Measurements from ENCODE around the gene POLD1.

The POLD1 gene

GRCh38 chr19:50362030-50362412, 22.1 kb upstream of the POLD1 start:
- Histone ChIP-seq H3K27ac (ENCODE audit: low read depth, low read length) (no peak overlapping the region), H3K23ac (ENCODE audit: low read length) (no peak overlapping the region), H3K36me3 (ENCODE audit: control insufficient read depth, insufficient read depth, low read length) (no peaks in the 10 kb centered on the region), H3K56ac (ENCODE audit: low read length) (no peak overlapping the region), H2AK5ac (ENCODE audit: low read length) (no peak overlapping the region), H3K79me2 (ENCODE audit: control insufficient read depth, insufficient read depth, low read length) (no peaks in the 10 kb centered on the region), H3K79me1 (ENCODE audit: low read length) (no peaks in the 10 kb centered on the region), H2BK120ac (ENCODE audit: low read depth, low read length) (no peak overlapping the region), H3K27me3 (ENCODE audit: insufficient read depth, low read length, poor library complexity) (no peaks in the 10 kb centered on the region), H3K4me2 (ENCODE audit: low read length) (no peak overlapping the region), H4K8ac (ENCODE audit: low read depth, low read length) (no peak overlapping the region), H3K4me3 (ENCODE audit: low read length) (no peak overlapping the region), H3K4ac (ENCODE audit: low read depth, low read length) (no peak overlapping the region), H2BK15ac (replicated peaks; ENCODE audit: low read depth) (no peak overlapping the region), H2BK5ac (ENCODE audit: low read length) (no peak overlapping the region), H3K9ac (ENCODE audit: low read length) (no peak overlapping the region), H3K4me1 (ENCODE audit: control insufficient read depth, low read depth, low read length) (no peaks in the 10 kb centered on the region), H3K18ac (ENCODE audit: low read length) (no peak overlapping the region), H4K5ac (ENCODE audit: low read length) (no peak overlapping the region)
- DNase-seq = no peak
- no CpG with 5 or more reads among the region's 7 CpGs for WGBS (ENCODE audit: extremely low coverage, insufficient coverage, low lambda C conversion rate)

DNA sequence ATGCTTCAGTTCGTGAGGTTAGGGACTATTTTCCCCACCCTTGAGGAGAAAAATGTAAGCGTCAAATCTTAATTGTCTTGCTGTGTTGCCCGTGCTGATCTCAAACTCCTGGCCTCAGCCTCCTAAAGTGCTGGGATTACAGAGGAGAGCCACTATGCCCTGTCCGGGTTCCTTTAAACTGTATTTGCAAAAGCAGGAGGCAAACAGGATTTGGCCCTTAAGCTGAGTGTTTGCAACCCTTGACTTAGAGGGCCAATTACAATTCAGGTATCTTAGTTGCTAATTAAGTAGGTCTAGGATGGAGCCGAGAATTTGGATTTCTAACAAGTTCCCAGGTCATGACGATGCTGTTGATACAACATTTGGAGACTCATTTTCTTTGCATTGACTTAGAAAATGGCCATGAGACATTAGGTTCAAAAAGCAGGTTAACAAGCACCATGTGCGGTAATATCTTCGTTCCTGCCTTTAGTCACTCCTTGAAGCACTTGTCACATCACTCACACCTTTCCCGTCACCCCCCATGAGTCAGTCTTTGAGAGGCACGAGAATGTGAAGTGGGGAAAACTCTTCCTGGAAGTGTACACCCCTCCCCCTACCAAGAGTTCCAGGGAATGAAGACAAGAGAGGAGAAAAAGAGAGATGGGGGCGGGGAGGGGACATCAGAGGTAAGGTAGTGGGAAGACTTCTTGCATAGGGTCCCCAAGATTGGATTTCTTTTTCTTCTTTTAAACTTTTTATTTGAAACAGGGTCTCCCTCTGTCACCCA, 21.3 kb upstream of the POLD1 start:
- Histone ChIP-seq H4K5ac (ENCODE audit: low read length) (no peak overlapping the region), H3K18ac (ENCODE audit: low read length) (no peak overlapping the region), H2BK15ac (replicated peaks; ENCODE audit: low read depth) (no peak overlapping the region), H2BK120ac (ENCODE audit: low read depth, low read length) (no peak overlapping the region), H3K9ac (ENCODE audit: low read length) (no peak overlapping the region), H3K36me3 (ENCODE audit: control insufficient read depth, insufficient read depth, low read length) (no peaks in the 10 kb centered on the region), H3K4me2 (ENCODE audit: low read length) (no peak overlapping the region), H2BK5ac (ENCODE audit: low read length) (no peak overlapping the region), H3K23ac (ENCODE audit: low read length) (no peak overlapping the region), H3K4me3 (ENCODE audit: low read length) (no peak overlapping the region), H3K27me3 (ENCODE audit: insufficient read depth, low read length, poor library complexity) (no peaks in the 10 kb centered on the region), H3K79me2 (ENCODE audit: control insufficient read depth, insufficient read depth, low read length) (no peaks in the 10 kb centered on the region), H3K56ac (ENCODE audit: low read length) (no peak overlapping the region), H4K8ac (ENCODE audit: low read depth, low read length) (no peak overlapping the region), H3K27ac (ENCODE audit: low read depth, low read length) (no peak overlapping the region), H2AK5ac (ENCODE audit: low read length) (no peak overlapping the region), H3K4ac (ENCODE audit: low read depth, low read length) (no peak overlapping the region), H3K79me1 (ENCODE audit: low read length) (no peaks in the 10 kb centered on the region), H3K4me1 (ENCODE audit: control insufficient read depth, low read depth, low read length) (no peaks in the 10 kb centered on the region)
- no CpG with 5 or more reads among the region's 11 CpGs for whole genome bisulfite sequencing (ENCODE audit: extremely low coverage, insufficient coverage, low lambda C conversion rate)
- no peak for DNase-seq

- H3K18ac ChIP-seq (ENCODE audit: low read length) = no peak within 1 kb of the TSS
- no peak within 1 kb of the TSS for H4K5ac ChIP-seq (ENCODE audit: low read length)
- no peaks in the 10 kb centered on the region for H3K4me1 ChIP-seq (ENCODE audit: control insufficient read depth, low read depth, low read length)
- no CpG with 5 or more reads among the region's 11 CpGs for WGBS (ENCODE audit: extremely low coverage, insufficient coverage, low lambda C conversion rate)
- no peak within 1 kb of the TSS for H3K4me2 ChIP-seq (ENCODE audit: low read length)
- no peak within 1 kb of the TSS for H3K56ac ChIP-seq (ENCODE audit: low read length)
- no peak within 1 kb of the TSS for H3K9ac ChIP-seq (ENCODE audit: low read length)
- no peak within 1 kb of the TSS for H2BK15ac ChIP-seq (replicated peaks; ENCODE audit: low read depth)
- H4K8ac ChIP-seq (ENCODE audit: low read depth, low read length) = no peak within 1 kb of the TSS
- no peaks in the 10 kb centered on the region for H3K79me2 ChIP-seq (ENCODE audit: control insufficient read depth, insufficient read depth, low read length)
- no peak within 1 kb of the TSS for H3K27ac ChIP-seq (ENCODE audit: low read depth, low read length)
- H2BK120ac ChIP-seq (ENCODE audit: low read depth, low read length) = no peak within 1 kb of the TSS
- H3K79me1 ChIP-seq (ENCODE audit: low read length) = no peaks in the 10 kb centered on the region
- H3K23ac ChIP-seq (ENCODE audit: low read length) = no peak within 1 kb of the TSS
- H2BK5ac ChIP-seq (ENCODE audit: low read length) = no peak within 1 kb of the TSS
- no peaks in the 10 kb centered on the region for H3K36me3 ChIP-seq (ENCODE audit: control insufficient read depth, insufficient read depth, low read length)
- DNase-seq = no peak
- H2AK5ac ChIP-seq (ENCODE audit: low read length) = no peak within 1 kb of the TSS
- no peak within 1 kb of the TSS for H3K4ac ChIP-seq (ENCODE audit: low read depth, low read length)
- H3K27me3 ChIP-seq (ENCODE audit: insufficient read depth, low read length, poor library complexity) = no peaks in the 10 kb centered on the region
- no peak within 1 kb of the TSS for H3K4me3 ChIP-seq (ENCODE audit: low read length)
Measured at GRCh38 chr19:50365434-50366306, 18.5 kb upstream of the POLD1 start, which contains the start of gene NAPSA. Gene NAPSA, minus strand, starts transcription at chr19:50365639. Its CDS starts 18 bp downstream, at chr19:50365621.

DNA sequence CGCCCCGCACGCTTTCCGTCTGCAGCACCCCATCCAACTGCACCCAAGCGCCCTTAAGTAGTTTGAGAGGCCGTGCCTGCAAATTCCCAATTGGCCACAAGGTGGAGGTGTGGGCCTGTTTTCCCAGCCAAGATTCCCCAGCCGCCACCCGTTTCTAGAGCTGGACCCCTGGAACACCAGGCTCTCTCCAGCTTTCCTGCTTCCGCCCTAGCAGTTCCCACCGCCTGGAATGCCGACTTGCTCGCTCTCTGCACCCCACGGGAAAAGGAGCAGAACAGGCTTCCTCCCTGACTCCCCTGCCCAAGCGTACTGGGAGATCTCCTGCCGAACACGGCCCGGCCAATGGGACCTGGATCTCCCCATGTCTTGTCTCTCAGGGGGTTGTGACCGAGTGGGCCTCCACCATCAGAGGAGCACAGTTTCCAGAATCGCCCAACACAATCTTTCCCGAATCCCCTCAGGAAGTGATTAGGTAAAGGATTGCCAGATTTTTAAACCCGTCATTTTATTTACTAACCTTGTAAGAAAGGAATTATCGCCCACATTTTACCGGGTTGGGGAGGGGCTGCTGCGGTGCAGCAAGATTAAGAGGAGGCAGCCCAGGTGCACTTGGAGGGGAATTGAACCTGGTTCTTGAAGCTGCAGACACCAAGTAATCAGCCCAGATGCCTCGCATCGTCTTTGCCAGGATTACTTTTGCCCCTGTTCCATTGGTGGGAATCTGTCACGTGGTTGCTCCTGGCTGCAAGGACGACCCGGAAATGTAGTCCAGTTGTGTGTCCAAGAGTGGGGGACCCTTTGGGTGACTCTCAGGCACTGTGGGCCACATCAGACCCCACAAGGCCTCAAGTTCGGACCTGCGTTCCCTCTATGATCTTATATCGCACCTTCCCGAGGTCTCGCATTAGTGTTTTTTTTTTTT, 15.2 kb upstream of the POLD1 start:
- Histone ChIP-seq H3K36me3 (ENCODE audit: control insufficient read depth, insufficient read depth, low read length) (no peaks in the 10 kb centered on the region), H3K79me2 (ENCODE audit: control insufficient read depth, insufficient read depth, low read length) (no peaks in the 10 kb centered on the region), H3K4me3 (ENCODE audit: low read length) (peak overlapping the region; percentile 34), H4K5ac (ENCODE audit: low read length) (no peak overlapping the region), H3K56ac (ENCODE audit: low read length) (peak overlapping the region; percentile 87), H3K79me1 (ENCODE audit: low read length) (no peaks in the 10 kb centered on the region), H3K27ac (ENCODE audit: low read depth, low read length) (no peak overlapping the region), H3K18ac (ENCODE audit: low read length) (peak overlapping the region; percentile 29), H4K8ac (ENCODE audit: low read depth, low read length) (peak overlapping the region; percentile 96), H2BK15ac (replicated peaks; ENCODE audit: low read depth) (no peak overlapping the region), H3K23ac (ENCODE audit: low read length) (no peak overlapping the region), H2AK5ac (ENCODE audit: low read length) (no peak overlapping the region), H3K4me2 (ENCODE audit: low read length) (peak overlapping the region; percentile 19), H3K27me3 (ENCODE audit: insufficient read depth, low read length, poor library complexity) (no peaks in the 10 kb centered on the region), H3K4ac (ENCODE audit: low read depth, low read length) (no peak overlapping the region), H2BK120ac (ENCODE audit: low read depth, low read length) (no peak overlapping the region), H3K4me1 (ENCODE audit: control insufficient read depth, low read depth, low read length) (no peaks in the 10 kb centered on the region), H3K9ac (ENCODE audit: low read length) (peak overlapping the region; percentile 60), H2BK5ac (ENCODE audit: low read length) (no peak overlapping the region)
- DNase-seq = peak; percentile 92
- no CpG with 5 or more reads among the region's 34 CpGs for WGBS (ENCODE audit: extremely low coverage, insufficient coverage, low lambda C conversion rate)

- Histone ChIP-seq H3K4me2 (ENCODE audit: low read length) (no peak overlapping the region), H3K4ac (ENCODE audit: low read depth, low read length) (no peak overlapping the region), H3K79me2 (ENCODE audit: control insufficient read depth, insufficient read depth, low read length) (no peaks in the 10 kb centered on the region), H2BK5ac (ENCODE audit: low read length) (no peak overlapping the region), H2BK120ac (ENCODE audit: low read depth, low read length) (no peak overlapping the region), H4K8ac (ENCODE audit: low read depth, low read length) (no peak overlapping the region), H3K27me3 (ENCODE audit: insufficient read depth, low read length, poor library complexity) (no peaks in the 10 kb centered on the region), H3K23ac (ENCODE audit: low read length) (no peak overlapping the region), H3K36me3 (ENCODE audit: control insufficient read depth, insufficient read depth, low read length) (no peaks in the 10 kb centered on the region), H2AK5ac (ENCODE audit: low read length) (no peak overlapping the region), H3K9ac (ENCODE audit: low read length) (no peak overlapping the region), H3K56ac (ENCODE audit: low read length) (no peak overlapping the region), H2BK15ac (replicated peaks; ENCODE audit: low read depth) (no peak overlapping the region), H3K4me1 (ENCODE audit: control insufficient read depth, low read depth, low read length) (no peaks in the 10 kb centered on the region), H3K4me3 (ENCODE audit: low read length) (no peak overlapping the region), H3K27ac (ENCODE audit: low read depth, low read length) (no peak overlapping the region), H3K79me1 (ENCODE audit: low read length) (no peaks in the 10 kb centered on the region), H4K5ac (ENCODE audit: low read length) (no peak overlapping the region), H3K18ac (ENCODE audit: low read length) (no peak overlapping the region)
- no CpG with 5 or more reads among the region's 10 CpGs for WGBS (ENCODE audit: extremely low coverage, insufficient coverage, low lambda C conversion rate)
- no peak for DNase-seq
Measured at GRCh38 chr19:50371914-50372475, 12.2 kb upstream of the POLD1 start.
